DND-41 (cell line): Measurements from ENCODE around the gene SRD5A1.
"Not testable (repeated sequence)": the region's sequence is repeated elsewhere in the genome, so short reads cannot be mapped to it uniquely, and the experiment has no call there.

Experiments used
- CTCF ChIP-seq: IDR thresholded peaks from 2 replicates; pipeline ENCODE4 v1.5.1; 2012; ENCODE audit warnings: borderline replicate concordance, low read length, moderate library complexity, mild to moderate bottlenecking; ENCODE audit not compliant: poor library complexity, severe bottlenecking; ENCODE audit errors: extremely low read depth
- EZH2 ChIP-seq: IDR thresholded peaks from 3 replicates; pipeline ENCODE4 v1.6.1; 2012; ENCODE audit warnings: borderline replicate concordance, low read depth, mild to moderate bottlenecking, moderate library complexity, low read length, inconsistent platforms; ENCODE audit not compliant: severe bottlenecking

- not testable (repeated sequence) for TF ChIP-seq CTCF, EZH2
Observed at GRCh38 chr5:6645571-6646362, 12.5 kb downstream of the SRD5A1 start.
